Osteoblast (primary cell): ENCODE results near the gene LRRC63. TPM values are rescaled to one million over a fixed set of nuclear protein-coding genes. Genes with fewer than 3 reads are reported as not detected.

Experiments
- DNase-seq: peaks from one replicate; pipeline ENCODE4 v3.0.0; 2011; ENCODE audit warnings: low spot score, mixed read lengths; ENCODE audit not compliant: insufficient read length; ENCODE audit errors: missing footprints
- H2AFZ ChIP-seq: 2 replicates; pipeline ENCODE4 v1.6.0; 2011; ENCODE audit warnings: mild to moderate bottlenecking, low read length
- H3K27ac ChIP-seq: 2 replicates; pipeline ENCODE4 v1.5.1; 2011; ENCODE audit warnings: mild to moderate bottlenecking, low read depth, low read length, moderate library complexity
- H3K27me3 ChIP-seq: 2 replicates; pipeline ENCODE4 v1.6.0; 2012; ENCODE audit warnings: mild to moderate bottlenecking, control low read depth, inconsistent platforms, low read length, moderate library complexity; ENCODE audit not compliant: insufficient read depth
- H3K36me3 ChIP-seq: 2 replicates; pipeline ENCODE4 v1.5.1; 2011; ENCODE audit warnings: mild to moderate bottlenecking, low read length, control low read depth, moderate library complexity; ENCODE audit not compliant: insufficient read depth
- H3K4me1 ChIP-seq: 2 replicates; pipeline ENCODE4 v1.5.1; 2011; ENCODE audit warnings: mild to moderate bottlenecking, low read length, control low read depth, moderate library complexity; ENCODE audit not compliant: insufficient read depth
- H3K4me2 ChIP-seq: 2 replicates; pipeline ENCODE4 v1.6.0; 2011; ENCODE audit warnings: mild to moderate bottlenecking, low read length; ENCODE audit not compliant: insufficient read depth
- H3K4me3 ChIP-seq: fragments of 200-600 bp; sonication (generic); 3 replicates; pipeline ENCODE4 v1.5.1; 2012; ENCODE audit warnings: mild to moderate bottlenecking, low read length, inconsistent platforms; ENCODE audit not compliant: insufficient read depth
- H3K79me2 ChIP-seq: 2 replicates; pipeline ENCODE4 v1.6.0; 2012; ENCODE audit warnings: mild to moderate bottlenecking, low read length, control low read depth, inconsistent platforms; ENCODE audit not compliant: insufficient read depth
- H3K9me3 ChIP-seq: 2 replicates; pipeline ENCODE4 v1.5.1; 2011; ENCODE audit warnings: low read depth, low read length, control low read depth
- H4K20me1 ChIP-seq: 2 replicates; pipeline ENCODE4 v1.6.0; 2012; ENCODE audit warnings: mild to moderate bottlenecking, low read length, control low read depth; ENCODE audit not compliant: insufficient read depth
- CTCF ChIP-seq: IDR thresholded peaks from 2 replicates; pipeline ENCODE4 v1.5.1; 2011; ENCODE audit warnings: mild to moderate bottlenecking, low read depth, low read length, moderate library complexity; ENCODE audit errors: extremely low read depth
- total RNA-seq: library from RNA; depleted of rRNA; stranded (reverse); fragments of >200 nt; gene quantifications from 2 replicates; pipeline ENCODE4 v1.2.3, GENCODE V29; 2012

The LRRC63 gene
- total RNA-seq, 1 donor, result not detected

DNA sequence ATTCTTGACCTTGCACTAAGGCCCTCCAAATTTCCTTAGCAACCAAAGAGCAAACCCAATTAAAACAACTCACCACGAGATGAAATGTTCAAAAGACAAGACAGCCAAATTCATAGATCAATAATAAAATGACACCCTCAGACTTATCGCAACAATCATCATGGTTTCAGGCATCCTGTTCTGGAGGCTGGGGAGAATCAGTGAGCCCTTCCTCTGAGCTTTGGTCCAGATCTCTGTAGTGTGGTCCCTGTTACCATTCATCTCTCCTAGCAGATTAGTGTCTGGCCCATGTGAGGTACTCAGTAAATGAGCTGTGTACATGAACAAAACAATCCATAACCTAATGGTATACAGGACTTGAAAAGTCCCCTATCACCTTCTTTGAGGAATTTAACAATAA, 42.0 kb upstream of the LRRC63 start:
- Histone ChIP-seq H2AFZ (no peak overlapping the region), H3K4me1 (no peaks in the 10 kb centered on the region), H3K4me2 (no peak overlapping the region), H3K79me2 (no peaks in the 10 kb centered on the region), H3K9me3 (no peaks in the 10 kb centered on the region), H3K27ac (no peak overlapping the region), H4K20me1 (no peaks in the 10 kb centered on the region), H3K27me3 (peaks cover 16% of the 10 kb centered on the region), H3K36me3 (no peaks in the 10 kb centered on the region), H3K4me3 (no peak overlapping the region)
- no peak for DNase-seq
- no peak for TF ChIP-seq CTCF

DNA sequence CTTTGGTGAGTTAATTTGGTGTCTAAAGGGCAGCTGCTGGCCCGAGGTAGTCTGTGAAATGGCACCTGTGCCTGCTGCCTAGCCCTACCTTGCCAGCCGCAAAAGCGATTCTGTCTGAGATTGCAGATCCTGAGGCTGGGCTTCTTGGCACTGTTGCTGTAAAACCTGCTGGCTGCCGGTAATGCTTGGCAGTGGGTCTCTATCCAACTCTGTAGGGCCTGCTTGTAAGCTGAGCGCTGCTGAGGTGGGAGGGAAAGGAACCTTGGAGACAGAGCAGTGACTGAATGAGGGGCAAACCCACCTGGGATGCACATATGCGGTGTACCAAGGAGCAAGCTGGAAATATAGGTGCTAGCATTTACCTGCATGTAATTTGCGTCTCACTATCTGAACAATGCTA, 41.5 kb upstream of the LRRC63 start:
- no peak for DNase-seq
- H3K9me3 ChIP-seq, result no peaks in the 10 kb centered on the region
- no peaks in the 10 kb centered on the region for H4K20me1 ChIP-seq
- no peaks in the 10 kb centered on the region for H3K79me2 ChIP-seq
- peaks cover 18% of the 10 kb centered on the region for H3K27me3 ChIP-seq
- H2AFZ ChIP-seq, result no peak overlapping the region
- H3K4me3 ChIP-seq, result no peak overlapping the region
- no peaks in the 10 kb centered on the region for H3K4me1 ChIP-seq
- TF ChIP-seq CTCF, result no peak
- H3K4me2 ChIP-seq, result no peak overlapping the region
- H3K36me3 ChIP-seq, result no peaks in the 10 kb centered on the region
- no peak overlapping the region for H3K27ac ChIP-seq

DNA sequence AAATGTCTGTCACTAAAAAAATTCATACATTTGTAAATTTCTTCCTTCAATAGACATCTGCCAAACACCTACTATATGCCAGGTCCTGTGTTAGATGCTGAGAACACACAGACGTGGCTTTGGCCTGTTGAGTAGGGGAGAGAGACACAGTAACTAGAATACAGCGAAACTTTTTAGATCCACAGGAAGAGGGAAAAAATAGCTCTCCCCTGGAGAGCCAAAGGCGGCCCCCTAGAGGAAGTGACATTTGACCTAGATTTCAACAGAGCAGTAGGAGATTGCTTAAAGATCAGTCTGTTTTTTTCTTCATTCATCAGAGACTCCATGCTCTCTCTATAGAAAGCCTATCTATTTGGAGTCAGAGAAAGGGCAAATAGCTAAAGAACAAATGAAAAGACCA, 41.0 kb upstream of the LRRC63 start:
- DNase-seq, result no peak
- H2AFZ ChIP-seq, result no peak overlapping the region
- no peak overlapping the region for H3K27ac ChIP-seq
- H3K4me1 ChIP-seq, result no peaks in the 10 kb centered on the region
- H3K4me3 ChIP-seq, result no peak overlapping the region
- no peaks in the 10 kb centered on the region for H3K9me3 ChIP-seq
- TF ChIP-seq CTCF, result no peak
- no peak overlapping the region for H3K4me2 ChIP-seq
- peaks cover 22% of the 10 kb centered on the region for H3K27me3 ChIP-seq
- H4K20me1 ChIP-seq, result no peaks in the 10 kb centered on the region
- H3K79me2 ChIP-seq, result no peaks in the 10 kb centered on the region
- no peaks in the 10 kb centered on the region for H3K36me3 ChIP-seq

DNA sequence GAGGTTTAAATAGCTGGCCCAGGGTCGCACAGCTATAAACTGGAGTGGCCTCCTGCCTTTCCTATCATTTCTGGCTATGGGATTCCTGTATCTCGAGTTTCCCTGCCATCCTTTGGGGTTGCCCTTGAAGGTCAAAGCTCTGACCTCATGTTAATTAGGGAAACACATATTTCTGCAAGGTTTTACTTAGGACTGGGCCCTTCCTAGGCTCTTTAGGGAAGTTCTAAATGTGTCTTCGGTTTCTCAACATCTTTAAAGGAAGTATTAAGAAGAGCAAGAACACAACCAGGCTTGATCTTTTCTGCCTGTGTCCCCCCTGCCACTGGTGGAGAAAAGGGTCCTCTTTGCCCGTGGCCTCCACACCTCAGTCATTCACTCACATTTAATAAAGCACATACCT, 40.5 kb upstream of the LRRC63 start:
- Histone ChIP-seq H2AFZ (no peak overlapping the region), H3K4me1 (no peaks in the 10 kb centered on the region), H3K4me2 (no peak overlapping the region), H4K20me1 (no peaks in the 10 kb centered on the region), H3K4me3 (no peak overlapping the region), H3K27me3 (peaks cover 27% of the 10 kb centered on the region), H3K27ac (no peak overlapping the region), H3K79me2 (no peaks in the 10 kb centered on the region), H3K36me3 (no peaks in the 10 kb centered on the region), H3K9me3 (no peaks in the 10 kb centered on the region)
- TF ChIP-seq CTCF, result no peak
- DNase-seq, result no peak
